Effector memory CD8-positive, alpha-beta T cell (primary cell): ENCODE measurements around the gene CDC25A.

Experiments used
- ATAC-seq: fragments of 150-1000 bp; cut with Tn5 transposase; replicated peaks from 2 replicates; pipeline ENCODE4 v1.10.0; 2021; ENCODE audit warnings: mild to moderate bottlenecking, moderate library complexity
- DNase-seq, 3 experiments: peaks; one replicate each; pipeline ENCODE4 v3.0.0; 2021
- H3K27ac Mint-ChIP-seq, 2 donors: one replicate each; pipeline ENCODE4 v1.8.0; 2022; ENCODE audit warnings: mild to moderate bottlenecking in 2 of 2, mixed read lengths in 2 of 2, moderate library complexity in 2 of 2
- H3K27me3 Mint-ChIP-seq, 2 donors: one replicate each; pipeline ENCODE4 v1.8.0; 2022; ENCODE audit warnings: mixed read lengths in 2 of 2
- H3K36me3 Mint-ChIP-seq: one replicate; pipeline ENCODE4 v1.8.0; 2022; ENCODE audit warnings: mild to moderate bottlenecking, moderate library complexity, mixed read lengths; ENCODE audit not compliant: insufficient read depth
- H3K4me1 Mint-ChIP-seq, 2 donors: one replicate each; pipeline ENCODE4 v1.8.0; 2022; ENCODE audit warnings: low read depth in 2 of 2, mixed read lengths in 2 of 2
- H3K4me3 Mint-ChIP-seq, 2 donors: one replicate each; pipeline ENCODE4 v1.8.0; 2022; ENCODE audit warnings: mild to moderate bottlenecking in 2 of 2, mixed read lengths in 2 of 2, moderate library complexity in 2 of 2
- H3K9me3 Mint-ChIP-seq, 2 donors: one replicate each; pipeline ENCODE4 v1.8.0; 2022; ENCODE audit warnings: mixed read lengths in 2 of 2
- total RNA-seq, 9 experiments: gene quantifications; one replicate each; lab custom pipeline; 2026; lab: John Stamatoyannopoulos, UW

Gene CDC25A
- total RNA-seq: 0.53 to 14.7 (median 2.0) reads per million in 9 experiments

DNA sequence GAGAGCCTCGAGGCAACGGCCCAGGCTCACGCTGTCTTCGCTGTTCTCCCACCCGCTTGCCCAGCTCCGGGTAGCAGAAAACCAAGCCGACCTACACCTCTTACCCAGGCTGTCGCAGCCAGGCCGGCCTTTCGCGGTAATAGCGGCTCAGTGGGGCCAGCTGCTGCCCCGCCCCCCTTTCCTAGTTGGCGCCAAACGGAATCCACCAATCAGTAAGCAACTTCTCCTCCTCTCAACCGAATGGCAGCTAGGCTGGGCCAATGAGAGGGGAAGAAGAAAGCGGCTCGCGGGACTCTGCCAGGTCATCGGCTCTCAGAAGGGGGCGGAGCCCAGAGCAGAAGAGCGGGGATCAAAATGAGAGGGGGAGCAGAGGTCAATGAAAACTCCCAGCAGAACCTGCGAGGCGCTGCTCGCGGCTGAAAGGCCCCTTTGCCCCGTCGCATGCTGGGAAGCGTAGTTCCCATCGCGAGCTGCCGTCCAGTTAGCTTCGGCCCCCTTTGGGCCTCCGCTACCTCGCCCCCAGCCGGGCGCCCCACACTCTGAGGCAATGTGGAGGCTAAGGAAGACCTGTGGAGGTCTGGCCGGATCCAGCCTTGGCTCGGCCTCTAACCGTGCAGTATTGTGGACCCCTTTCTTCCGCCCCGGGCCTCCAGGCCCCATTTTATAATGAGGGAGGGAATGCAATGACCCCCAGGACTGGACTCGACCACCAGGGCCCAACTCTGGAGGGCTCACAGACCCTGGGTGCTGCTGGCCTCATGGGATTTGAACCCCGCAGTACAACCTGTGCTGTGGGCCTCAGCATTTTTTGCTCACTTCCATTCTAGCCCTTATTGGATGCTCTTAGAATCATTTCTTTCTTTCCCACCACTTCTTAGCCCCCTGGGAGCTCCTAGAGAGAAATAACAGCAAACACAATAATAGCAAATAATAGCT lies at the start of gene CDC25A:
Gene CDC25A (minus strand): TSS at position 152 of the 936 bp plus-strand sequence. CDS start 470 bp downstream, outside the sequence.
- Mint-ChIP-seq H3K9me3 (no peaks in the 10 kb centered on the region), H3K27me3 (peaks cover 9 to 12% of the 10 kb centered on the region in 2 donors), H3K36me3 (peaks cover 4% of the 10 kb centered on the region), H3K4me3 (peak within 1 kb of the TSS; percentile 95 to 96), H3K27ac (peak within 1 kb of the TSS; percentile 74 to 77), H3K4me1 (peaks cover 17% of the 10 kb centered on the region in 2 donors)
- DNase-seq: peak; percentile 86 to 87 (median 87)
- peak; percentile 99 for ATAC-seq

DNA sequence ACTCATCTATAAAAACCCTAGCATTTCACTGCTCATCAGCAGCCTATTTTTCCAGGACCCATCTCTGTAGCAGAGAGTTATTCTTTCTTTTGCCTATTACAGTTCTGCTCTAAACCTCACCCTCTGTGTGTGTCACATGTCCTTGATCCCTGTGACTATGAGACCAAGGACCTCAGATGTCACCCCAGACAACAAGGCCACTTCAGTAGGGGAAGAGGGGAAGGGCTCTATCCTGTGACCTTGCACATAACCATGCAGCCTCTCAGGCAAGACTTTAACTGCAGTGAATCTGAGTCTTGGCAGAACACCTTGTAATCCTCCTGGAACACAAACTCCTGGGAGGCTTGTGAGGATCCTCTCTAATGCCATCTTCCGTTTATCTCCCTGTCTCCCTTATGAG lies 48.3 kb upstream of the CDC25A start:
- no peak for DNase-seq
- peaks cover 9% of the 10 kb centered on the region for H3K36me3 Mint-ChIP-seq
- H3K27me3 Mint-ChIP-seq: peaks cover 4 to 13% of the 10 kb centered on the region in 2 donors
- no peak overlapping the region for H3K4me3 Mint-ChIP-seq
- H3K4me1 Mint-ChIP-seq: peaks cover 8 to 15% of the 10 kb centered on the region in 2 donors
- no peaks in the 10 kb centered on the region for H3K9me3 Mint-ChIP-seq
- no peak overlapping the region for H3K27ac Mint-ChIP-seq
- ATAC-seq: no peak

DNA sequence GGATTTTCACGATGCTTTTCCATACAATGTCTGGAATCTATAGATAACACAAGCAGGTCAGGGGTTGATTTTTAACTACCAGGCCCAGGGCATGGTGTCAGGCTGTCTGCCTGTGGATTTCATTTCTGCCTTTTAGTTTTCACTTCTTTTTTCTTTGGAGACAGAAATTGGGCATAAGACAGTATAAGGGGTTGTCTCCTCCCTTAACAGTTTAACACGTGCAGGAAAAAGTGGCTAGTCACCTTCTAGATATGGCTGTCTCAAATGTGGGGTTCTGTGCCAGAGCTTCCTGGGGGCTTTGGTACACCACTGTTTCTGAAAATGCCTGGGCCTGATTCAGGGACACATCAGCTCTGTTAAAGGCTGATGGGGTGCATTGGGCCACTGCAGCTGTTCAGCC lies 45.3 kb upstream of the CDC25A start:
- no peak overlapping the region for H3K27ac Mint-ChIP-seq

DNA sequence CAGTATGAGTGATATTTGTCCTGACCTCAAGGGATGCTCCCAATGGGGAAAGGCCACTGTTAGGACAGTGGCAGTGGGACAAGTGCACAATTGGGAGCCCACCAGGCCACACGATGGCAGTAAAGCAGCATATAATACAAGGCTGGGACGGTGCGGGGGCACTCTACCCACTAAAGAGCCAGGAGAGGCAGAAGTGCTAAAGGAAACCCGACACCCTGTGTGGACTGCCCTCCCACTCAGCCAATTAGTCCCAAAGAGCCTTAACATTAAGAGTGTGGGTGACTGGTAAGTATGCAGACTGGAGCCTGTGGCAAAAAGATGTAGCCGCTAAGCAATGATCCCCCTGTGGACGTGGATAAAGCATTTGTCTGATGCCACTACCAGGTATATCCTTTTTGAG lies 44.5 kb upstream of the CDC25A start:
- Mint-ChIP-seq H3K27me3 (peaks cover 4 to 13% of the 10 kb centered on the region in 2 donors), H3K9me3 (no peaks in the 10 kb centered on the region), H3K4me3 (peak overlapping the region; percentile 12 to 13), H3K4me1 (peaks cover 5 to 8% of the 10 kb centered on the region in 2 donors), H3K27ac (no peak overlapping the region), H3K36me3 (peaks cover 2% of the 10 kb centered on the region)
- peak; percentile 90 for ATAC-seq
- peak; percentile 29 to 57 (median 36) for DNase-seq

More for the DNA sequence above, 45.3 kb upstream of the CDC25A start:
- Mint-ChIP-seq H3K9me3 (no peaks in the 10 kb centered on the region), H3K4me1 (peaks cover 5 to 8% of the 10 kb centered on the region in 2 donors), H3K4me3 (no peak overlapping the region), H3K36me3 (peaks cover 2% of the 10 kb centered on the region), H3K27me3 (peaks cover 4 to 13% of the 10 kb centered on the region in 2 donors)
- no peak for DNase-seq
- no peak for ATAC-seq

DNA sequence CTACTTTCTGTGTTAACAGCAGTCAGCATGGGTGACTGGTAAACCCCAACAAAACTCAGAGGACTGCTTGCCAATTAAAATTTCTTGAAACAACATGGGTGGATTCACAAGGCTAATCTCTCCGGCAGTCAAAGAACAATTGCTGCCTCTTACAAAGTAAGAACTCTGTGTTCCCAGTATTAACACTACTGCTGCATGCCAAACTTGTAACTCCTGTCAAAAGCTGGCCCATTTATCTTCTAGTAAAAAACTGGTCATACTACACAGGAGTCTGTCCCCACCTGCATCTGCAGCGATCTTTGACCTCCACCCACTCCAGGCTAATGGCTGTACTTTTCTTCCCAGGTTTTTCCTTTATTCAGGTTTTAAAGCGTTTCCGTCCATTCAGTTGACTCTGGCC lies 44.0 kb upstream of the CDC25A start:
- ATAC-seq (no peak), DNase-seq (no peak)
- peaks cover 2% of the 10 kb centered on the region for H3K36me3 Mint-ChIP-seq
- H3K9me3 Mint-ChIP-seq: no peaks in the 10 kb centered on the region
- H3K27ac Mint-ChIP-seq: no peak overlapping the region
- H3K4me1 Mint-ChIP-seq: peaks cover 7 to 8% of the 10 kb centered on the region in 2 donors
- H3K4me3 Mint-ChIP-seq: no peak overlapping the region
- peaks cover 4 to 16% of the 10 kb centered on the region in 2 donors for H3K27me3 Mint-ChIP-seq

DNA sequence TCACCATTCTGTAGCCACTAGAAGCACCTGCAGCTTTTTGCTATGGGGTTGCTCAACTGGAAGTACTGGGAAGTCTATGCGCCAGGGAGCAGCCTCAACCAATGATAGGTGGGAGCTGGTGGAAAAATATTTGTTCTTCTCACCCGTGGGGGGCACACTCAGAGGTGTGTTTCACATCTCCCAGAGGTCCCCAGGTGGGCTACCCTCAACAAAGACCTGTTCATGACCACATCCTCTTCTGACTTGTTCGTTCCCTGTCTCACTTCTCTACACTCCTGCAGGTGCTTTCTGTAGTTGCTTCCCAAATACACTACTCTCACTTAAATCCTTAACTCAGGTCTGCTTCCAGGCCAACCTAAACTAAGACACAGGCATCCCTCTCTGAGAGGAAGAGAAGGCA lies 38.7 kb upstream of the CDC25A start:
- Mint-ChIP-seq H3K4me1 (peaks cover 3 to 4% of the 10 kb centered on the region in 2 donors), H3K9me3 (no peaks in the 10 kb centered on the region), H3K36me3 (no peaks in the 10 kb centered on the region), H3K27ac (no peak overlapping the region), H3K4me3 (no peak overlapping the region), H3K27me3 (peaks cover 0 to 35% of the 10 kb centered on the region in 2 donors)
- DNase-seq (no peak), ATAC-seq (no peak)

DNA sequence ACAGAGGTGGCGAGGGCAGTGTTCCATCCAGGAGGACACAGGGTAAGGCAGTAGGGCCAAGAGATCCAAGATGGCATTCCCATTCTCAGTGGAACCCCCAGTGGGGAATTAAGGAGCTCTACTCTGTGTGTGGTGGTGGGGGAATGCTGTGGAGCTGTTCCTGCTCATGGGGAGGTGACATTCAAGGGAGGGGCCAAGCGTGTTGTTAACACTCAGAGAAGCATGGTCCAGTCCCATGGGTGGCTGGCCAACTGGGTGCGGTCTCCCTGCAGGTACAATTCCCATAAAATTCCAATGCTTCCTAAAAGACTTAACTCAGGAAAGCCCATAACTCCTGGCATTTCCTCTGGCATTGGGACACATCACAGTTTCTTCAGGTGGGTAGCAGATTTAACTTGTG lies 37.4 kb upstream of the CDC25A start:
- peaks cover 0 to 35% of the 10 kb centered on the region in 2 donors for H3K27me3 Mint-ChIP-seq
- peak overlapping the region in 1 of 2 donors; percentile 31 for H3K27ac Mint-ChIP-seq
- ATAC-seq (no peak), DNase-seq (no peak)
- H3K36me3 Mint-ChIP-seq: no peaks in the 10 kb centered on the region
- H3K4me1 Mint-ChIP-seq: peaks cover 3 to 4% of the 10 kb centered on the region in 2 donors
- H3K4me3 Mint-ChIP-seq: no peak overlapping the region
- H3K9me3 Mint-ChIP-seq: no peaks in the 10 kb centered on the region

DNA sequence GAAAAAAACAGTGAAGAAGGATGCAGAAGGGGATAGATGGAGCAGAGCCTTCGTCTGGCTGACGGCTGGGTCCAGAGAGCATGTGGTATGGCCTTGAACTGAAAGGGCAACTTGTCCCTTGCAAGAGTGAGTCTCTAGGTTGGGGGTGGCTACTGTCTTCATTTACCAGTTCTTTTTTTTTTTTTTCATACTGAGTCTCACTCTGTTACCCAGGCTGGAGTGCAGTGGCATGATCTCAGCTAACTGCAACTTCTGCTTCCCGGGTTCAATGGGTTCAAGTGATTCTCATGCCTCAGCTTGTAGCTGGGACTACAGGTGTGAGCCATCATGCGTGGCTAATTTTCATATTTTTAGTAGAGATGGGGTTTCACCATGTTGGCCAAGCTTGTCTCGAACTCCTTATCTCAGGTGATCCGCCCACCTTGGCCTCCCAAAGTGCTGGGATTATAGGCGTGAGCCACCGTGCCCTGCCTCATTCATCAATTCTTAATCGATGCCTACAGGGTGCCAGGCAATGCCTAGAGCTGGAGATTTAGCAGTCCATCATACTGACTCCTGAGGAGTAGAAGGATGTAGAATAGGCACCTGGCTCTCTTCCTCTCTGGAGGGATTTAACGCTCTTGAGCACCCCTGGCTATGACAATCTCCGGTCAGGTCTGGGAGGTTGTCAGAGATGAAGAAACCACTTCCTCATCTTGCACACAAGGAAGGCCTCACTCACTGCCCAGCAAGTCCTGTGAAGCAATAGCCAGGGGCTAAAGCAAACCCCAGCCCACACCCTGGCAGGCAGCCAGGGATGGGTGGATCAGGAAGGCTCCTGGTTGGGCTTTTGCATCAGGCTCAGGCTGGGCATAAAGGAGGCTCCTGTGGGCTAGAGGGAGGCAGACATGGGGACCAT lies 34.6 kb upstream of the CDC25A start, which contains the start of gene CAMP:
Gene CAMP (plus strand): TSS at position 880 of the 898 bp plus-strand sequence. CDS start 17 bp downstream, at position 897.
- no peak within 1 kb of the TSS for H3K4me3 Mint-ChIP-seq
- no peaks in the 10 kb centered on the region for H3K9me3 Mint-ChIP-seq
- peak; percentile 40 for ATAC-seq
- no peaks in the 10 kb centered on the region for H3K36me3 Mint-ChIP-seq
- DNase-seq: no peak
- peaks cover 0 to 35% of the 10 kb centered on the region in 2 donors for H3K27me3 Mint-ChIP-seq
- H3K27ac Mint-ChIP-seq: no peak within 1 kb of the TSS
- H3K4me1 Mint-ChIP-seq: peaks cover 3 to 4% of the 10 kb centered on the region in 2 donors

DNA sequence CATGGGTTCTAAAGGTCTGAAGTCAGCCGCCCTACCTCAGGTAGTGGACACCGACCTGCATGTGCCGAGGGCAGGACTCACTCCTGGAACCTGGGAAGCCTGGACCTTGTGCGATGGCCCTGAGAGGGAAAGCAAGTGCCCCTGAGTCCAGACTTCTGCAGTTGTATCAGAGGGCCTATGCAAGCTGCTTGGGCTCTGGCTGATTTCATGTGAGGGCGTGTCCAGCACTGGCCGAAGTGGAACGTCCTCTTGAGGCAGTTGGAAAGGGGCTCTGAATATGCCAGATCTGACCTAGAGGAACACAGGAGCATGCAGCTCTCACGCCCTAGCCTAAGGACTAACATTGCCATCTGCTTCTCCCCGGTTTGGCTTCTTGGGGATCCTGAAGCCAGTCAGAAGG lies 32.5 kb upstream of the CDC25A start:
- Mint-ChIP-seq H3K36me3 (no peaks in the 10 kb centered on the region), H3K27ac (no peak overlapping the region), H3K4me1 (peaks cover 0 to 3% of the 10 kb centered on the region in 2 donors), H3K4me3 (no peak overlapping the region), H3K27me3 (peaks cover 0 to 23% of the 10 kb centered on the region in 2 donors), H3K9me3 (no peaks in the 10 kb centered on the region)
- no peak for ATAC-seq
- DNase-seq: no peak

DNA sequence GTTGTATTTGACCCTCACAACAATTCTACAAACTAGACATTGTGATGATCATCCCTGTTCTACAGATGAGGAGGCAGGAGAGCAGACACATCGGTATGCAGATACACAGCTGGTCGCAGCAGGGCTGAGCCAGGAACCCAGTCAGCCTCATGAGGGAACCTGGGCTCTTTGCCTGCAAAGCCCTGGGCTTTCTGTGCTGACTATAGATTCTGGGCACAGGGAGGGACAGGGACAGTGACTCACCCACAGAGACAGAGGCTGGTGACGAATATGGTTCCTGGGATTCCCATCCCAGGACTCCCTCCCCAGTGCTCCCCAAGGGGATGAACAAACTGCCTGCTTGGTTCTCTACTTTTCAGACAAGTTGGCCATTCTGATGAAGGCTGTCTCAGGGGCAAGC lies 31.3 kb upstream of the CDC25A start:
- Mint-ChIP-seq H3K27me3 (peaks cover 0 to 11% of the 10 kb centered on the region in 2 donors), H3K4me1 (peaks cover 0 to 3% of the 10 kb centered on the region in 2 donors), H3K4me3 (no peak overlapping the region), H3K27ac (no peak overlapping the region), H3K9me3 (no peaks in the 10 kb centered on the region), H3K36me3 (no peaks in the 10 kb centered on the region)
- DNase-seq: no peak
- ATAC-seq: no peak

DNA sequence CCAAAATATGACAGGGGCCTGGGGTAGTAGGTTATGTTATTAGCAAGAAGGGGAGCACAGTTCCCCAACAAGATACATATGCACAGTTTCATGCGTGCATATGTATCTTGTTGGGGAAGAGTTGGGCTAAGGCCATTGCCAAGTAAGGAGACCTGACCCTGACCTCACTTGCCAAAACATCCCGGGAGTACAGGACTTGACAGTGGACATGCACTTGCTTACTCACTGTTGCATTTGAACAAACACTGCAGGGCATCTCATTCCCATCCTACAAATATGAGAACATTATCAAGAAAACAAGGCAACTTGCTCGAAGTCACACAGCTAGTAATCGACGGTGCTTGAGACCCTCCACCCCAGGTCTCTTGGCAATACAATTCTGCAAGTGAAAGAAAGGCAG lies 30.3 kb upstream of the CDC25A start:
- Mint-ChIP-seq H3K27ac (no peak overlapping the region), H3K4me1 (no peaks in the 10 kb centered on the region), H3K9me3 (no peaks in the 10 kb centered on the region), H3K4me3 (no peak overlapping the region), H3K36me3 (no peaks in the 10 kb centered on the region), H3K27me3 (peaks cover 0 to under 1% of the 10 kb centered on the region in 2 donors)
- no peak for DNase-seq
- no peak for ATAC-seq

DNA sequence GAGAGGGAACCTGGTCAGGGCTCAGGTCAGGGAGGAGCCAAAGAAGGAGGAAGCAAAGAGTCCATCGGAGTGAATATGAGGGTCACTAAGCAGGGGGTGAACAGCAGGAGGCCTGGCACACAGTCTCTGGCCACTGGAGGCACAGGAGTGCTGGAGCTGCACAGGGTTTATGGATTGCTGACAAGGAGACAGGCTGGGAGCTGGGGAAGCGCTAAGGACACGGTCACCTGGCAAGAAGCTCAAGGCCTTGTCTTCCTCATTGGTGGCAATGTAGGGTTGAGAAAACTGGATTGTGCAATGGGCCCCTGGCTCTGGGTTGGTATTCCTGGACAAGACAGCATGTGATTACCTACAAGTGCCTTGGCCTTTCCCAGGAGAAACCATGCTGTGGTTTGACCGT lies 29.2 kb upstream of the CDC25A start:
- H3K27me3 Mint-ChIP-seq: no peaks in the 10 kb centered on the region
- H3K4me3 Mint-ChIP-seq: no peak overlapping the region
- H3K4me1 Mint-ChIP-seq: no peaks in the 10 kb centered on the region
- ATAC-seq (no peak), DNase-seq (no peak)
- no peak overlapping the region for H3K27ac Mint-ChIP-seq
- no peaks in the 10 kb centered on the region for H3K9me3 Mint-ChIP-seq
- no peaks in the 10 kb centered on the region for H3K36me3 Mint-ChIP-seq

DNA sequence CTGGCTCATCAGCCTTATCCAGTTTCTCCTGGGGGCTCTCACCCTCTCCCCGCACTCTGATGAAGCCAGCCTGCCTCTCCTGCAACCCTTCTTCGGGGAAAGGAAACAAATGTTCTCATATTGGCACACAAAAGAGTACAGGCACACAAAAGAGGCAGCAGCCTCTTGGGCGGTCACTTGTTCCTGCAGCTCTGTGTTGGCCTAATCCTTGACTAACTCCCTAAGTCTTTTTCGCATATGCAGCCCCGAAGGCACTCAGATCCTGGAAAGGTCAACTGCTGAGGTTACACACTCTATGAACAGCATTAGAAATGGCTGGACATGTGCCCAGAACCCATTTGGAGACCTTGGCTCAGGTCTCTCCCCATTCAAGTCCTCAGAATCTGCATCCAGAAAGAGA lies 27.7 kb upstream of the CDC25A start:
- Mint-ChIP-seq H3K36me3 (no peaks in the 10 kb centered on the region), H3K27me3 (no peaks in the 10 kb centered on the region), H3K4me3 (no peak overlapping the region), H3K27ac (no peak overlapping the region), H3K9me3 (no peaks in the 10 kb centered on the region), H3K4me1 (no peaks in the 10 kb centered on the region)
- DNase-seq (no peak), ATAC-seq (no peak)
